Mesenchymal stem cell (in vitro differentiated cells and primary cell): ENCODE results near the gene NUP107.

ENCODE experiments used
- DNase-seq: peaks from one replicate; pipeline ENCODE4 v3.0.0-alpha.2; 2013
- H2AFZ ChIP-seq: one replicate; pipeline ENCODE4 v1.6.1; 2013; ENCODE audit warnings: low read depth, mild to moderate bottlenecking, control low read depth, inconsistent platforms, low read length, moderate library complexity
- H2AK5ac ChIP-seq: 2 replicates; pipeline ENCODE4 v1.6.1; 2013; ENCODE audit warnings: low read length, moderate library complexity, mild to moderate bottlenecking, inconsistent platforms; ENCODE audit not compliant: severe bottlenecking
- H2BK120ac ChIP-seq: one replicate; pipeline ENCODE4 v1.6.1; 2013; ENCODE audit warnings: low read depth, mild to moderate bottlenecking, inconsistent platforms, low read length, moderate library complexity
- H2BK12ac ChIP-seq, 2 experiments: one replicate each; pipeline ENCODE4 v1.6.1; 2013; ENCODE audit warnings: inconsistent platforms in 2 of 2, low read length in 2 of 2, mild to moderate bottlenecking in 2 of 2, moderate library complexity in 2 of 2, control low read depth in 1 of 2
- H2BK15ac ChIP-seq: one replicate; pipeline ENCODE4 v1.6.1; 2013; ENCODE audit warnings: mild to moderate bottlenecking, low read depth, inconsistent platforms; ENCODE audit not compliant: poor library complexity, severe bottlenecking
- H2BK5ac ChIP-seq: 2 replicates; pipeline ENCODE4 v1.6.1; 2013; ENCODE audit warnings: low read depth, mild to moderate bottlenecking, low read length, control low read depth, inconsistent platforms; ENCODE audit not compliant: poor library complexity, severe bottlenecking
- H3K14ac ChIP-seq, 2 experiments: one replicate each; pipeline ENCODE4 v1.6.1; 2013; ENCODE audit warnings: inconsistent platforms in 2 of 2, low read length in 2 of 2, control low read depth in 1 of 2, mild to moderate bottlenecking in 1 of 2, moderate library complexity in 1 of 2
- H3K18ac ChIP-seq, 2 experiments: one replicate each; pipeline ENCODE4 v1.6.1; 2013; ENCODE audit warnings: inconsistent platforms in 2 of 2, low read length in 2 of 2, control low read depth in 1 of 2, low read depth in 1 of 2, mild to moderate bottlenecking in 1 of 2
- H3K23ac ChIP-seq, 2 experiments: one replicate each; pipeline ENCODE4 v1.6.1; 2013; ENCODE audit warnings: inconsistent platforms in 2 of 2, low read length in 2 of 2, mild to moderate bottlenecking in 2 of 2, moderate library complexity in 2 of 2, control low read depth in 1 of 2
- H3K27ac ChIP-seq: 2 replicates; pipeline ENCODE4 v1.5.1; 2013; ENCODE audit warnings: mild to moderate bottlenecking, moderate library complexity, low read length, control low read depth, inconsistent platforms; ENCODE audit not compliant: poor library complexity, severe bottlenecking
- H3K27me3 ChIP-seq, 2 experiments: 2 replicates each; pipeline versions ENCODE4 v1.6.1 to v1.7.0; 2013; ENCODE audit warnings: low read length in 2 of 2, mild to moderate bottlenecking in 2 of 2, moderate library complexity in 2 of 2, control low read depth in 1 of 2, inconsistent platforms in 1 of 2; ENCODE audit not compliant: control insufficient read depth in 1 of 2, insufficient read depth in 1 of 2
- H3K36me3 ChIP-seq, 2 experiments: 2 replicates each; pipeline versions ENCODE4 v1.6.1 to v1.7.0; 2013; ENCODE audit warnings: low read length in 2 of 2, control low read depth in 1 of 2, inconsistent platforms in 1 of 2, low read depth in 1 of 2, mild to moderate bottlenecking in 1 of 2; ENCODE audit not compliant: insufficient read depth in 2 of 2, control insufficient read depth in 1 of 2
- H3K4ac ChIP-seq, 2 experiments: one replicate each; pipeline ENCODE4 v1.6.1; 2013; ENCODE audit warnings: inconsistent platforms in 2 of 2, low read length in 2 of 2, mild to moderate bottlenecking in 2 of 2, moderate library complexity in 2 of 2, control low read depth in 1 of 2, low read depth in 1 of 2
- H3K4me1 ChIP-seq: 2 replicates; pipeline ENCODE4 v1.6.1; 2013; ENCODE audit warnings: low read depth, low read length, control low read depth; ENCODE audit not compliant: control insufficient read depth, insufficient read depth
- H3K4me2 ChIP-seq: 2 replicates; pipeline ENCODE4 v1.6.1; 2013; ENCODE audit warnings: low read length, mild to moderate bottlenecking, inconsistent platforms; ENCODE audit not compliant: poor library complexity, severe bottlenecking
- H3K4me3 ChIP-seq, 2 experiments: 2 replicates each; pipeline versions ENCODE4 v1.5.1 to v1.7.0; 2013; ENCODE audit warnings: low read length in 2 of 2, mild to moderate bottlenecking in 2 of 2, control low read depth in 1 of 2, low read depth in 1 of 2; ENCODE audit not compliant: insufficient read depth in 1 of 2
- H3K79me1 ChIP-seq: replicated peaks from 2 replicates; pipeline ENCODE4 v1.6.1; 2013; ENCODE audit warnings: mild to moderate bottlenecking, control low read depth, low read length, inconsistent platforms; ENCODE audit not compliant: poor library complexity, severe bottlenecking
- H3K9ac ChIP-seq: 2 replicates; pipeline ENCODE4 v1.7.0; 2013; ENCODE audit warnings: mild to moderate bottlenecking, low read length, moderate library complexity
- H3K9me3 ChIP-seq: 2 replicates; pipeline ENCODE4 v1.7.0; 2013; ENCODE audit warnings: mild to moderate bottlenecking, low read length; ENCODE audit not compliant: control insufficient read depth
- H4K8ac ChIP-seq: one replicate; pipeline ENCODE4 v1.6.1; 2013; ENCODE audit warnings: inconsistent platforms, mild to moderate bottlenecking, low read length, moderate library complexity
- H4K91ac ChIP-seq: one replicate; pipeline ENCODE4 v1.6.1; 2013; ENCODE audit warnings: mild to moderate bottlenecking, low read length, inconsistent platforms
- WGBS: methylation state at CpG from one replicate; pipeline ENCODE4 v1.1.7; 2013; ENCODE audit warnings: mixed read lengths; 5-methylcytosine and 5-hydroxymethylcytosine counted together

Gene NUP107

GRCh38 chr12:68781728-68782127, 95.0 kb downstream of the NUP107 start:
- Histone ChIP-seq H2AFZ (no peak overlapping the region), H3K79me1 (no peaks in the 10 kb centered on the region), H2AK5ac (no peak overlapping the region), H3K4me2 (no peak overlapping the region), H3K27ac (no peak overlapping the region), H3K23ac (no peak overlapping the region), H2BK12ac (no peak overlapping the region), H3K9ac (no peak overlapping the region), H2BK15ac (no peak overlapping the region), H3K9me3 (no peaks in the 10 kb centered on the region), H3K4ac (no peak overlapping the region), H4K8ac (no peak overlapping the region), H3K4me1 (no peaks in the 10 kb centered on the region), H3K18ac (no peak overlapping the region), H3K27me3 (no peaks in the 10 kb centered on the region), H3K4me3 (no peak overlapping the region), H2BK120ac (no peak overlapping the region), H3K14ac (no peak overlapping the region), H4K91ac (no peak overlapping the region), H2BK5ac (no peak overlapping the region), H3K36me3 (no peaks in the 10 kb centered on the region)
- no peak for DNase-seq
- WGBS = 89% methylated on average over 6 of the region's 6 CpGs

- H2AFZ ChIP-seq = peak overlapping the region; percentile 24
- no peak overlapping the region for H3K4me2 ChIP-seq
- H2AK5ac ChIP-seq = no peak overlapping the region
- H3K27me3 ChIP-seq = no peaks in the 10 kb centered on the region
- no peak overlapping the region for H3K9ac ChIP-seq
- H3K4me1 ChIP-seq = peaks cover 2% of the 10 kb centered on the region
- H2BK12ac ChIP-seq = peak overlapping the region in 1 of 2 experiments; percentile 59
- no peak overlapping the region for H2BK15ac ChIP-seq
- no peak overlapping the region for H3K14ac ChIP-seq
- H2BK5ac ChIP-seq = no peak overlapping the region
- H3K4ac ChIP-seq = no peak overlapping the region
- WGBS = 92% methylated on average over 8 of the region's 8 CpGs
- no peaks in the 10 kb centered on the region for H3K36me3 ChIP-seq
- no peak overlapping the region for H4K91ac ChIP-seq
- H3K9me3 ChIP-seq = no peaks in the 10 kb centered on the region
- H3K18ac ChIP-seq = no peak overlapping the region
- H3K4me3 ChIP-seq = no peak overlapping the region
- peak overlapping the region in 1 of 2 experiments; percentile 56 for H3K23ac ChIP-seq
- DNase-seq = no peak
- no peaks in the 10 kb centered on the region for H3K79me1 ChIP-seq
- H4K8ac ChIP-seq = no peak overlapping the region
- H2BK120ac ChIP-seq = no peak overlapping the region
- no peak overlapping the region for H3K27ac ChIP-seq
These were observed 97.2 kb downstream of the NUP107 start for GRCh38 chr12:68784015-68784414.

GRCh38 chr12:68785358-68785757, 98.6 kb downstream of the NUP107 start:
- WGBS = 86% methylated on average over 2 of the region's 2 CpGs
- no peaks in the 10 kb centered on the region for H3K27me3 ChIP-seq
- no peak overlapping the region for H4K91ac ChIP-seq
- H2BK5ac ChIP-seq = no peak overlapping the region
- H2BK12ac ChIP-seq = no peak overlapping the region
- no peak overlapping the region for H3K18ac ChIP-seq
- H3K36me3 ChIP-seq = no peaks in the 10 kb centered on the region
- no peak overlapping the region for H3K23ac ChIP-seq
- peaks cover 2% of the 10 kb centered on the region for H3K4me1 ChIP-seq
- no peak overlapping the region for H3K4me3 ChIP-seq
- H3K27ac ChIP-seq = no peak overlapping the region
- H3K4ac ChIP-seq = no peak overlapping the region
- H3K9ac ChIP-seq = peak overlapping the region; percentile 23
- H3K4me2 ChIP-seq = no peak overlapping the region
- H3K14ac ChIP-seq = no peak overlapping the region
- H2BK15ac ChIP-seq = no peak overlapping the region
- H3K79me1 ChIP-seq = no peaks in the 10 kb centered on the region
- H4K8ac ChIP-seq = no peak overlapping the region
- no peak overlapping the region for H2BK120ac ChIP-seq
- DNase-seq = no peak
- no peak overlapping the region for H2AFZ ChIP-seq
- no peaks in the 10 kb centered on the region for H3K9me3 ChIP-seq
- no peak overlapping the region for H2AK5ac ChIP-seq

- no peak overlapping the region for H3K18ac ChIP-seq
- no peak overlapping the region for H3K4me3 ChIP-seq
- H2BK15ac ChIP-seq = no peak overlapping the region
- H2BK5ac ChIP-seq = no peak overlapping the region
- WGBS = 97% methylated on average over 2 of the region's 5 CpGs
- H4K8ac ChIP-seq = no peak overlapping the region
- H3K23ac ChIP-seq = no peak overlapping the region
- peak overlapping the region; percentile 23 for H3K9ac ChIP-seq
- no peaks in the 10 kb centered on the region for H3K9me3 ChIP-seq
- no peaks in the 10 kb centered on the region for H3K27me3 ChIP-seq
- no peak overlapping the region for H2AFZ ChIP-seq
- no peak overlapping the region for H3K4ac ChIP-seq
- H3K27ac ChIP-seq = no peak overlapping the region
- H3K4me1 ChIP-seq = peaks cover 2% of the 10 kb centered on the region
- no peak overlapping the region for H2BK120ac ChIP-seq
- H3K79me1 ChIP-seq = no peaks in the 10 kb centered on the region
- no peak overlapping the region for H4K91ac ChIP-seq
- no peak overlapping the region for H2BK12ac ChIP-seq
- H3K4me2 ChIP-seq = no peak overlapping the region
- no peaks in the 10 kb centered on the region for H3K36me3 ChIP-seq
- no peak for DNase-seq
- no peak overlapping the region for H2AK5ac ChIP-seq
- H3K14ac ChIP-seq = no peak overlapping the region
These were observed 99.0 kb downstream of the NUP107 start for GRCh38 chr12:68785823-68786222.
